Fibroblast of the aortic adventitia (primary cell): ENCODE results near the gene OR4F15. TPM values are rescaled to one million over a fixed set of nuclear protein-coding genes. Genes with fewer than 3 reads are reported as not detected.

Experiments used
- DNase-seq: peaks from one replicate; pipeline ENCODE4 v3.0.0-alpha.2; 2010; ENCODE audit warnings: low read depth
- H3K4me3 ChIP-seq: 2 replicates; pipeline ENCODE4 v1.5.1; 2011; ENCODE audit warnings: low read depth, mild to moderate bottlenecking, control low read depth, low read length, moderate library complexity
- CTCF ChIP-seq: IDR thresholded peaks from 2 replicates; pipeline ENCODE4 v1.5.1; 2011; ENCODE audit warnings: mild to moderate bottlenecking, low read length, control low read depth, inconsistent platforms; ENCODE audit not compliant: insufficient read depth
- small RNA-seq: library from RNA; depleted of rRNA; stranded (forward); fragments of <200 nt; gene quantifications from one replicate; pipeline ENCODE3, GENCODE V24; 2012
- total RNA-seq: library from RNA; depleted of rRNA; stranded (reverse); fragments of >200 nt; gene quantifications from 2 replicates; pipeline ENCODE4 v1.2.3, GENCODE V29; 2012; ENCODE audit warnings: low replicate concordance

OR4F15 gene
- total RNA-seq, 1 donor = not detected

DNA sequence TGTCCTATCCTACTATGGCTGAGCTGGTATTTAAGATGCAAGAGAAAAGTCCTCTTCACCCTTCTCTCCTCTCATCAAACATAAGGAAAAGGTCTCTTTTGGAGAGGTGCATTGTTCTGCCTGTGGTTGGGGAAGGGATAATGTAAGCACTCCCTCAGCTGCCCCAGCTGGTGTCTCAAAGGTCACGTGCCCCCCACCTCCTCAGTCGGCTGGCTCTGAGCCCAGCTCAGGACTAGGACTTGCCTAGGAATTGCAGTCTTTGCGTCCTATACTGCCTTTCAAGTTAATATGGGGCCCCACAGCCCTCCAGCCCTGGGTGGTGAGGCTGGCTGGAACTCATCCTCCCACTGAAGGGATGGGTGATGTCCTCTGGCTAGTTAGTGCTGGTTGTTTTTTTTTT lies 29.7 kb downstream of the OR4F15 start:
- H3K4me3 ChIP-seq = no peak overlapping the region
- TF ChIP-seq CTCF = no peak
- no peak for DNase-seq

GRCh38 chr15:101844916-101845315 lies 32.9 kb downstream of the OR4F15 start:
- DNase-seq = no peak
- TF ChIP-seq CTCF = no peak
- no peak overlapping the region for H3K4me3 ChIP-seq

- TF ChIP-seq CTCF = no peak
- H3K4me3 ChIP-seq = no peak overlapping the region
- DNase-seq = no peak
Measured at GRCh38 chr15:101852356-101852755, 40.4 kb downstream of the OR4F15 start.

Small RNA genes lying within 50 kb of the gene (small RNA-seq; reads per million reads assigned to genes)
- not detected for gene RN7SL209P

Other genes starting within 250 kb of the OR4F15 start
- 37.0 and 41.8 TPM in 2 replicates for gene TM2D3, start 159.8 kb upstream of the OR4F15 start, total RNA-seq
- gene TARS3, start 87.7 kb upstream of the OR4F15 start, total RNA-seq = 10.0 and 12.1 TPM in 2 replicates
- not detected in 2 replicates for gene OR4F6, start 8.7 kb upstream of the OR4F15 start, total RNA-seq